CD4-positive, CD25-positive, alpha-beta regulatory T cell (primary cell): ENCODE data around the gene PRPH2. TPM values are rescaled to one million over a fixed set of nuclear protein-coding genes. Genes with fewer than 3 reads are reported as not detected.
"Not testable (repeated sequence)": the region's sequence is repeated elsewhere in the genome, so short reads cannot be mapped to it uniquely, and the experiment has no call there.

Source experiments
- ATAC-seq, 2 donors: fragments of 150-1000 bp; cut with Tn5 transposase; one replicate each; pipeline ENCODE4 v1.10.0; 2021; ENCODE audit warnings: low read depth in 2 of 2, moderate number of reproducible peaks in 2 of 2, moderate library complexity in 1 of 2
- DNase-seq, 3 donors: peaks; one replicate each; pipeline versions ENCODE4 v3.0.0 to v3.0.0-alpha.2; 2012 to 2022; ENCODE audit warnings: mixed read lengths in 1 of 3
- H3K27ac ChIP-seq: one replicate; pipeline ENCODE4 v1.7.0; 2013; ENCODE audit warnings: mild to moderate bottlenecking, low read length; ENCODE audit not compliant: insufficient read depth, poor library complexity, severe bottlenecking
- H3K27me3 ChIP-seq: one replicate; pipeline ENCODE4 v1.7.0; 2013; ENCODE audit warnings: low read length; ENCODE audit not compliant: control insufficient read depth, insufficient read depth
- H3K36me3 ChIP-seq: one replicate; pipeline ENCODE4 v1.7.0; 2013; ENCODE audit warnings: mild to moderate bottlenecking, low read length, moderate library complexity; ENCODE audit not compliant: control insufficient read depth, insufficient read depth
- H3K4me1 ChIP-seq: 2 replicates; pipeline ENCODE4 v1.7.0; 2013; ENCODE audit warnings: mild to moderate bottlenecking, low read length; ENCODE audit not compliant: insufficient read depth, control insufficient read depth, poor library complexity, severe bottlenecking
- H3K4me3 ChIP-seq: one replicate; pipeline ENCODE4 v1.7.0; 2013; ENCODE audit warnings: low read depth, mild to moderate bottlenecking, low read length, moderate library complexity
- H3K9me3 ChIP-seq, 2 experiments: 1 replicate in 1 of 2; 2 replicates in 1 of 2; pipeline ENCODE4 v1.7.0; 2013; ENCODE audit warnings: low read length in 2 of 2, mild to moderate bottlenecking in 1 of 2, moderate library complexity in 1 of 2; ENCODE audit not compliant: control insufficient read depth in 2 of 2
- H3K27ac Mint-ChIP-seq, 3 donors: one replicate each; pipeline ENCODE4 v1.8.0; 2020 to 2022; ENCODE audit warnings: mild to moderate bottlenecking in 3 of 3, mixed read lengths in 3 of 3, moderate library complexity in 2 of 3
- H3K27me3 Mint-ChIP-seq: one replicate; pipeline ENCODE4 v1.8.0; 2022; ENCODE audit warnings: mild to moderate bottlenecking, mixed read lengths
- H3K36me3 Mint-ChIP-seq: one replicate; pipeline ENCODE4 v1.8.0; 2020; ENCODE audit warnings: mixed read lengths
- H3K4me1 Mint-ChIP-seq, 4 donors: one replicate each; pipeline ENCODE4 v1.8.0; 2020 to 2022; ENCODE audit warnings: mixed read lengths in 4 of 4, mild to moderate bottlenecking in 1 of 4
- H3K4me3 Mint-ChIP-seq, 4 donors: one replicate each; pipeline ENCODE4 v1.8.0; 2020 to 2022; ENCODE audit warnings: mild to moderate bottlenecking in 4 of 4, mixed read lengths in 4 of 4, moderate library complexity in 3 of 4
- H3K9me3 Mint-ChIP-seq, 7 donors: one replicate each; pipeline ENCODE4 v1.8.0; 2020 to 2022; ENCODE audit warnings: mixed read lengths in 7 of 7, mild to moderate bottlenecking in 3 of 7, moderate library complexity in 2 of 7
- polyA plus RNA-seq, 4 donors: library from polyadenylated mRNA; unstranded; fragments of 300-500 nt; fragmentation: Illumina TruSeq; gene quantifications; one replicate each; pipeline ENCODE4 v1.2.3, GENCODE V29; 2021
- total RNA-seq: library from RNA; stranded (reverse); gene quantifications from one replicate; pipeline ENCODE4 v1.2.3, GENCODE V29; 2022

The PRPH2 gene
- total and polyA plus RNA-seq, 5 donors from 2014 or later, result 0.07 to 0.29 (median 0.18) TPM; not detected in 2

DNA sequence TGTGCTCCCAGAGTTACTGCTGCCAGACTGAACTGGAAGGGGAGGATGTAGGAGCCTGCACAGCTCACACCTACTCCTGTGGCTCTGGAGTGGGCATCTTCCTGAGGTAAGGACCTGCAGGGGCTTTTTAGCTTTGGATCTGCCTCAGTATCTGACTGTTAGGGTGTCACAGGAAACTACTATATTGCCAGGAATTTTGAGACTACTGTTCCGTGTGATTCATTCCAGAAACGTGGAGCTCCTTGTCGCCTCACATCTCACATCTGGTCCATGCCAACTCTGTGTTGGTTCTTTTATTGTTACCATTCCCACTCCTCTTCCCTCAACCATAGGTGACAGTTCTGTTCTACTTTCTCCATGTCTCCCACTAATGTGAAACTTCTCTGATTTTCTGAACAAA lies 34.1 kb downstream of the PRPH2 start:
- Histone ChIP-seq H3K27me3 (no peaks in the 10 kb centered on the region), H3K27ac (no peak overlapping the region), H3K4me1 (no peaks in the 10 kb centered on the region), H3K4me3 (no peak overlapping the region), H3K36me3 (peaks cover 77% of the 10 kb centered on the region), H3K9me3 (no peaks in the 10 kb centered on the region)
- Mint-ChIP-seq H3K4me1 (peaks cover 5 to 32% (median 16%) of the 10 kb centered on the region in 4 donors), H3K36me3 (peaks cover 59% of the 10 kb centered on the region), H3K9me3 (no peaks in the 10 kb centered on the region), H3K4me3 (no peak overlapping the region), H3K27ac (peak overlapping the region in 1 of 3 donors; percentile 86), H3K27me3 (peaks cover 4% of the 10 kb centered on the region)
- no peak for ATAC-seq
- DNase-seq, result no peak

DNA sequence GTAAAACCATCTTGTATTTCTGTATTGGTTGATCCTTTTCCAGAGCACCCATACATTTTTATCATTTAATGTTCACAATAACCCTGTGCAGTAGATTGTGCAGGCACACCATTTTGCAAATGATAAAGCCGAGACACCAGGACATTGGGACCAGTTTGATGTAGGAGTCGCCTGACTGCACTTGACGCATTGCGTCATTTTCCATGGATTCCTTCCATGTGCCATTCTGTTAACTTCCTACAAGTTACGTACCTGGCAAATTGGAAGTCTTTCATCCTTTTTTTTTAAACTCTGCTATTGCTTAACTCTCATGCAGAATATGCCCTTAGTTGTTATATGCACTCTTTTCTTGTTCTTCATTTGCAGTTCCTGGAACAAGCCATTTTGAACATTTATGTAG lies 43.0 kb downstream of the PRPH2 start:
- DNase-seq, result no peak
- Histone ChIP-seq H3K4me1 (no peaks in the 10 kb centered on the region), H3K36me3 (peaks cover 89% of the 10 kb centered on the region), H3K9me3 (no peaks in the 10 kb centered on the region), H3K4me3 (no peak overlapping the region), H3K27ac (no peak overlapping the region), H3K27me3 (no peaks in the 10 kb centered on the region)
- Mint-ChIP-seq H3K4me1 (no peaks in the 10 kb centered on the region), H3K4me3 (no peak overlapping the region), H3K9me3 (no peaks in the 10 kb centered on the region), H3K27ac (no peak overlapping the region), H3K27me3 (no peaks in the 10 kb centered on the region), H3K36me3 (peaks cover 61% of the 10 kb centered on the region)
- no peak for ATAC-seq

DNA sequence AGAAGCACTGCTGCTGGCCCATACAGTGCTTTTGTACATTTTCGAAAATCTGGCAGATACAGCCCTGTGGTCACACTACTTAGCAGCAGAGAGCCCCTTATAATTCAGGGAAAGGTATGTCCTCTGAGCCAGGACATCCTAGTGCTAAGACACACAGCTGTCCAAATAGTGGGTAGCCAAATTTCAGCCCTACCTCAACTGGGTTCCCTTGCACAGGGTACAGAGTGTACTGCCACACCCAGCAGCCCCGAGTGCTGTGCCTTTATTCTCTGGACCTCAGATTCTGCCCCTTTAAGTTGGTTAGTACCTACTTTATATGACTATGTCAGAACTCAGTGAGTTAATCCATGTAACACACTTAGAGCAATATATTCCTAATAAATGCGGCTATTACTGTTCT lies 47.6 kb downstream of the PRPH2 start:
- Histone ChIP-seq H3K4me1 (no peaks in the 10 kb centered on the region), H3K9me3 (no peaks in the 10 kb centered on the region), H3K4me3 (no peak overlapping the region), H3K36me3 (peaks cover 93% of the 10 kb centered on the region), H3K27me3 (no peaks in the 10 kb centered on the region), H3K27ac (no peak overlapping the region)
- H3K27ac Mint-ChIP-seq, result peak overlapping the region in 1 of 3 donors; percentile 44
- H3K36me3 Mint-ChIP-seq, result peaks cover 63% of the 10 kb centered on the region
- H3K4me1 Mint-ChIP-seq, result peaks cover 2 to 11% (median 5%) of the 10 kb centered on the region in 4 donors
- no peak overlapping the region for H3K4me3 Mint-ChIP-seq
- no peaks in the 10 kb centered on the region for H3K9me3 Mint-ChIP-seq
- ATAC-seq (no peak), DNase-seq (no peak)
- no peaks in the 10 kb centered on the region for H3K27me3 Mint-ChIP-seq

- not testable (repeated sequence) for H3K27me3 Mint-ChIP-seq, H3K4me3 Mint-ChIP-seq, H3K9me3 Mint-ChIP-seq, DNase-seq, H3K4me3 ChIP-seq, H3K27ac ChIP-seq, H3K4me1 ChIP-seq, ATAC-seq, H3K9me3 ChIP-seq, H3K27me3 ChIP-seq
- peak overlapping the region in 1 of 3 donors; percentile 27 for H3K27ac Mint-ChIP-seq
- peaks cover 2 to 11% (median 5%) of the 10 kb centered on the region in 4 donors for H3K4me1 Mint-ChIP-seq
- H3K36me3 ChIP-seq, result peaks cover 93% of the 10 kb centered on the region
- H3K36me3 Mint-ChIP-seq, result peaks cover 63% of the 10 kb centered on the region
These were observed 48.0 kb downstream of the PRPH2 start for GRCh38 chr6:42674368-42674767.

GRCh38 chr6:42664718-42665117 lies 57.7 kb downstream of the PRPH2 start:
- H3K4me3 ChIP-seq, result no peak overlapping the region
- H3K9me3 ChIP-seq, result no peaks in the 10 kb centered on the region
- no peaks in the 10 kb centered on the region for H3K27me3 ChIP-seq
- peaks cover 43% of the 10 kb centered on the region for H3K36me3 Mint-ChIP-seq
- H3K4me3 Mint-ChIP-seq, result no peak overlapping the region
- DNase-seq, result no peak
- peaks cover 2 to 5% (median 4%) of the 10 kb centered on the region in 4 donors for H3K4me1 Mint-ChIP-seq
- no peak overlapping the region for H3K27ac Mint-ChIP-seq
- peaks cover 78% of the 10 kb centered on the region for H3K36me3 ChIP-seq
- H3K4me1 ChIP-seq, result peaks cover 4% of the 10 kb centered on the region
- no peaks in the 10 kb centered on the region for H3K9me3 Mint-ChIP-seq
- no peak for ATAC-seq
- H3K27ac ChIP-seq, result no peak overlapping the region
- H3K27me3 Mint-ChIP-seq, result no peaks in the 10 kb centered on the region

DNA sequence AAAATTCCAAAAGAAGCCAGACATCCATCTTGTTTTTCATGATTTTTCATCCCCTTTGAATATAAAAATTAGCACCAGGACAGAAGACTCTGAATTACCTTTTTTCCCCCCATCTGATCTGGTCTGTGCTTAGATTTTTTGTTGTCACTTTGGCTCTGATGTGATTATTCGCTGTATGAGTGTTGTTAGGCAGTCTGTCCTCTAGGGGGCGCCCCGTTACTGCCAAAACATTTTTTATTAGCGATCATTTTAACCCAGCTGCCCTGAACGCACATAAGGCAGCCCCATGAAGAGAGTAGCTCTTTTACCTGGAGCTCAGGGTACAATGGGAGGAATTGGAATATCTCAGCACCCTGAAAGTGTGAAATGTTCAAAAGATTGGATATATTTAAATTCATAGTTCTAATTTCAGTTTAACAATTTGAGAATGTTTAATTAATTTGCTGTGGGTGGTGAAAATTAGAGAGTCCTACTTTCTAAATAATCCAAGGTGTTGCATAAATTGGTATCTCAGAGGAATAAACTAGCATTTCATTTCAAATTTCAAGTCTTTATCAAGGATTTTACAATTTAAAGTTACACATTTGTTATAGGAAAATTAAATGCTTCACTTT lies 60.8 kb downstream of the PRPH2 start:
- Histone ChIP-seq H3K4me3 (no peak overlapping the region), H3K36me3 (peaks cover 83% of the 10 kb centered on the region), H3K4me1 (peaks cover 4% of the 10 kb centered on the region), H3K27ac (peak overlapping the region; percentile 49), H3K27me3 (no peaks in the 10 kb centered on the region), H3K9me3 (no peaks in the 10 kb centered on the region)
- H3K36me3 Mint-ChIP-seq, result peaks cover 46% of the 10 kb centered on the region
- DNase-seq (peak; percentile 73 to 85 (median 82)), ATAC-seq (peak; percentile 94 to 95)
- H3K27me3 Mint-ChIP-seq, result no peaks in the 10 kb centered on the region
- H3K9me3 Mint-ChIP-seq, result no peaks in the 10 kb centered on the region
- peak overlapping the region in 2 of 3 donors; percentile 2 to 5 for H3K27ac Mint-ChIP-seq
- H3K4me1 Mint-ChIP-seq, result peaks cover 2 to 5% (median 3%) of the 10 kb centered on the region in 4 donors
- H3K4me3 Mint-ChIP-seq, result no peak overlapping the region

GRCh38 chr6:42659806-42660205 lies 62.6 kb downstream of the PRPH2 start:
- Histone ChIP-seq H3K9me3 (no peaks in the 10 kb centered on the region), H3K27ac (no peak overlapping the region), H3K27me3 (no peaks in the 10 kb centered on the region), H3K4me3 (no peak overlapping the region), H3K36me3 (peaks cover 81% of the 10 kb centered on the region), H3K4me1 (peaks cover 4% of the 10 kb centered on the region)
- Mint-ChIP-seq H3K27me3 (no peaks in the 10 kb centered on the region), H3K4me1 (peaks cover 0 to 5% (median 3%) of the 10 kb centered on the region in 4 donors), H3K36me3 (peaks cover 43% of the 10 kb centered on the region), H3K9me3 (no peaks in the 10 kb centered on the region), H3K4me3 (no peak overlapping the region), H3K27ac (no peak overlapping the region)
- no peak for ATAC-seq
- no peak for DNase-seq

DNA sequence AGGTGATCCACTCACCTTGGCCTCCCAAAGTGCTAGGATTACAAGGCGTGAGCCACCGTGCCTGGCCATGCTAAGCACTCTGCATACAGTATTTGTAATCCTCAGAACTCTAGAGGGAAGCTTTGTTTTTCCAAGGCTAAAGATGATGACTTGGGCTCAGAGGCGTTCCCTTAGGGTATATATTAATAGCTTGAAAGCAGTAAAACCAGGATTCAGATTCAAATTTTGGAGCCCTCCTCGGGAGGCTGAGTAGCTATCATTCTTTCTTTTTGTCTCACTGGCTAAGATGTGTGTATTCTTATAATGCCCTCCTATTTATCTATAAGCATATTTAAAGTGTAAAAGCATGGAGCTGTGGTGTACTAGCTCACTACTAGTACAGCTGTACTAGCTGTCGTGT lies 68.5 kb downstream of the PRPH2 start:
- H3K36me3 ChIP-seq, result peaks cover 92% of the 10 kb centered on the region
- Mint-ChIP-seq H3K4me1 (no peaks in the 10 kb centered on the region), H3K27ac (peak overlapping the region in 1 of 3 donors; percentile 20), H3K4me3 (no peak overlapping the region), H3K36me3 (peaks cover 49% of the 10 kb centered on the region), H3K9me3 (no peaks in the 10 kb centered on the region), H3K27me3 (no peaks in the 10 kb centered on the region)
- no peak overlapping the region for H3K27ac ChIP-seq
- H3K9me3 ChIP-seq, result no peaks in the 10 kb centered on the region
- no peak overlapping the region for H3K4me3 ChIP-seq
- no peaks in the 10 kb centered on the region for H3K27me3 ChIP-seq
- no peak for DNase-seq
- no peaks in the 10 kb centered on the region for H3K4me1 ChIP-seq
- no peak for ATAC-seq
